ENCODE results near the gene FARP2.
A peak's percentile ranks its signal among the peaks of the same experiment; 100 is the strongest.

The FARP2 gene

GRCh38 chr2:241499146-241499965 lies 143.3 kb downstream of the FARP2 start:
- no peaks in the 10 kb centered on the region for H3K27me3 ChIP-seq
- H3K36me3 ChIP-seq, result peaks cover 79 to 95% (median 93%) of the 10 kb centered on the region in 11 experiments
- H3K9ac ChIP-seq, result peak overlapping the region in 1 of 11 experiments; percentile 13; a peak in 1 of 22 replicates
- peaks cover 49 to 98% (median 85%) of the 10 kb centered on the region in 11 experiments for H4K20me1 ChIP-seq
- H3K4me3 ChIP-seq, result no peak overlapping the region
- no peaks in the 10 kb centered on the region for H3K4me1 ChIP-seq
- H3K27ac ChIP-seq, result no peak overlapping the region
- H3K9me3 ChIP-seq (replicated peaks in 1 of 11), result no peaks in the 10 kb centered on the region
- TF ChIP-seq Cebpa-rat (IDR thresholded peaks at IDR 0.05), result no peak
- H3K4me2 ChIP-seq, result no peak overlapping the region

GRCh38 chr2:241500016-241500415 lies 143.9 kb downstream of the FARP2 start:
- Histone ChIP-seq H3K4me2 (no peak overlapping the region), H3K27me3 (no peaks in the 10 kb centered on the region), H4K20me1 (peaks cover 55 to 98% (median 87%) of the 10 kb centered on the region in 11 experiments), H3K9ac (peak overlapping the region in 1 of 11 experiments; percentile 13; a peak in 1 of 22 replicates), H3K4me3 (no peak overlapping the region), H3K9me3 (replicated peaks in 1 of 11) (no peaks in the 10 kb centered on the region), H3K4me1 (peaks cover 0 to under 1% (median 0%) of the 10 kb centered on the region in 10 experiments; a peak in 4 of 20 replicates), H3K36me3 (peaks cover 73 to 94% (median 90%) of the 10 kb centered on the region in 11 experiments), H3K27ac (no peak overlapping the region)
- TF ChIP-seq Cebpa-rat (IDR thresholded peaks at IDR 0.05), result no peak

GRCh38 chr2:241500431-241500975 lies 144.4 kb downstream of the FARP2 start:
- TF ChIP-seq Cebpa-rat (IDR thresholded peaks at IDR 0.05), result no peak
- H3K27me3 ChIP-seq, result no peaks in the 10 kb centered on the region
- peaks cover 68 to 94% (median 87%) of the 10 kb centered on the region in 11 experiments for H3K36me3 ChIP-seq
- H3K9me3 ChIP-seq (replicated peaks in 1 of 11), result no peaks in the 10 kb centered on the region
- H3K27ac ChIP-seq, result no peak overlapping the region
- H3K9ac ChIP-seq, result 0 out of 22 replicates have a peak overlapping the region, but pooled peaks of 1 of the 11 experiments have one; percentile 13
- H3K4me2 ChIP-seq, result no peak overlapping the region
- H3K4me3 ChIP-seq, result no peak overlapping the region
- H3K4me1 ChIP-seq, result peaks cover 0 to 6% (median 5%) of the 10 kb centered on the region in 10 experiments; a peak in 16 of 20 replicates
- peaks cover 60 to 98% (median 89%) of the 10 kb centered on the region in 11 experiments for H4K20me1 ChIP-seq

GRCh38 chr2:241501099-241501541 lies 145.0 kb downstream of the FARP2 start:
- no peak overlapping the region for H3K9ac ChIP-seq
- H3K4me2 ChIP-seq, result no peak overlapping the region
- H3K4me3 ChIP-seq, result no peak overlapping the region
- H3K27ac ChIP-seq, result no peak overlapping the region
- no peaks in the 10 kb centered on the region for H3K9me3 ChIP-seq (replicated peaks in 1 of 11)
- peaks cover 62 to 94% (median 87%) of the 10 kb centered on the region in 11 experiments for H3K36me3 ChIP-seq
- TF ChIP-seq Cebpa-rat (IDR thresholded peaks at IDR 0.05), result no peak
- H3K4me1 ChIP-seq, result peaks cover 5 to 12% (median 11%) of the 10 kb centered on the region in 10 experiments; a peak in 19 of 20 replicates
- no peaks in the 10 kb centered on the region for H3K27me3 ChIP-seq
- peaks cover 66 to 98% (median 90%) of the 10 kb centered on the region in 11 experiments for H4K20me1 ChIP-seq

- H4K20me1 ChIP-seq, result peaks cover 71 to 100% (median 90%) of the 10 kb centered on the region in 11 experiments
- no peak overlapping the region for H3K4me3 ChIP-seq
- TF ChIP-seq Cebpa-rat (IDR thresholded peaks at IDR 0.05), result no peak
- peaks cover 9 to 16% (median 15%) of the 10 kb centered on the region in 10 experiments for H3K4me1 ChIP-seq
- H3K9me3 ChIP-seq (replicated peaks in 1 of 11), result no peaks in the 10 kb centered on the region
- H3K9ac ChIP-seq, result no peak overlapping the region
- peaks cover 57 to 90% (median 83%) of the 10 kb centered on the region in 11 experiments for H3K36me3 ChIP-seq
- H3K27me3 ChIP-seq, result no peaks in the 10 kb centered on the region
- H3K4me2 ChIP-seq, result no peak overlapping the region
- H3K27ac ChIP-seq, result no peak overlapping the region
Observed at GRCh38 chr2:241501551-241501950, 145.5 kb downstream of the FARP2 start.

GRCh38 chr2:241502281-241502680 lies 146.2 kb downstream of the FARP2 start:
- H3K4me1 ChIP-seq, result peaks cover 16 to 23% (median 22%) of the 10 kb centered on the region in 10 experiments
- H3K9me3 ChIP-seq (replicated peaks in 1 of 11), result no peaks in the 10 kb centered on the region
- no peak overlapping the region for H3K27ac ChIP-seq
- no peak overlapping the region for H3K4me3 ChIP-seq
- H3K4me2 ChIP-seq, result no peak overlapping the region
- no peak overlapping the region for H3K9ac ChIP-seq
- H3K27me3 ChIP-seq, result no peaks in the 10 kb centered on the region
- peaks cover 50 to 83% (median 76%) of the 10 kb centered on the region in 11 experiments for H3K36me3 ChIP-seq
- H4K20me1 ChIP-seq, result peaks cover 78 to 100% (median 92%) of the 10 kb centered on the region in 11 experiments
- no peak for TF ChIP-seq Cebpa-rat (IDR thresholded peaks at IDR 0.05)

GRCh38 chr2:241503776-241504392 lies 147.8 kb downstream of the FARP2 start:
- Histone ChIP-seq H3K9ac (peak overlapping the region in 1 of 11 experiments; percentile 35; a peak in 2 of 22 replicates), H4K20me1 (peaks cover 82 to 91% (median 87%) of the 10 kb centered on the region in 11 experiments), H3K9me3 (replicated peaks in 1 of 11) (no peaks in the 10 kb centered on the region), H3K4me3 (no peak overlapping the region), H3K4me1 (peaks cover 20 to 30% (median 26%) of the 10 kb centered on the region in 10 experiments), H3K27me3 (no peaks in the 10 kb centered on the region), H3K27ac (no peak overlapping the region), H3K36me3 (peaks cover 35 to 67% (median 60%) of the 10 kb centered on the region in 11 experiments), H3K4me2 (no peak overlapping the region)
- no peak for TF ChIP-seq Cebpa-rat (IDR thresholded peaks at IDR 0.05)

- Histone ChIP-seq H3K4me1 (peaks cover 28 to 38% (median 34%) of the 10 kb centered on the region in 10 experiments), H3K9me3 (replicated peaks in 1 of 11) (no peaks in the 10 kb centered on the region), H3K4me2 (peak overlapping the region in 8 of 11 experiments; percentile 92 to 100 (median 98); a peak in 10 of 22 replicates), H3K36me3 (peaks cover 22 to 54% (median 46%) of the 10 kb centered on the region in 11 experiments), H3K27ac (peak overlapping the region in 2 of 11 experiments; percentile 9 to 17; a peak in 1 of 22 replicates), H3K4me3 (no peak overlapping the region), H4K20me1 (peaks cover 69 to 78% (median 74%) of the 10 kb centered on the region in 11 experiments), H3K9ac (peak overlapping the region in 10 of 11 experiments; percentile 3 to 89 (median 23); a peak in 6 of 22 replicates), H3K27me3 (no peaks in the 10 kb centered on the region)
- no peak for TF ChIP-seq Cebpa-rat (IDR thresholded peaks at IDR 0.05)
Observed at GRCh38 chr2:241505086-241505780, 149.1 kb downstream of the FARP2 start.

All from BLaER1 treated with 17β-estradiol and CSF1 and Interleukin-3, amounts not matched to agents 10 nM and 100 nM (cell line).